ENCODE results near the gene IPO8. TPM values are rescaled to one million over a fixed set of nuclear protein-coding genes. Genes with fewer than 3 reads are reported as not detected.

IPO8 gene
- total RNA-seq, 1 donor from 2014 or later = 18.7 TPM

DNA sequence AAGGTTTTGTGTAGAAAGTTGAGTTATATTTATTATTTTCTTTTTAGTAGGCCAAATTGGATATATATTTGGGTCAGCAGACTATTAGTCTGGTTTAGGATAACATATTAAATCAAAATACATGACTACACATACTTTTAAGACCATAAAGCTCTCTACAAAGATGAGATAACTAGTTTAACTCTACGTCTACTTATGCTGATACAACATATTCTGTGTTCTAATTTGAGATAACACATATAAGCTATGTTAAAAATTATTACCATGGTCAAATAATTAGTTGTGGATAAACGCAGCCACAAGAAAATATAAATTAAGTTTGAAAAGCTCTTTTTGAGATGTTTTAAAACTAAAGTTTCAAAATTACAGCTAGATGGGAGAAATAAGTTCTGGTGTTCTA, 55.3 kb downstream of the IPO8 start:
- H3K36me3 ChIP-seq (ENCODE audit: control insufficient read depth, insufficient read depth, low read length) = no peaks in the 10 kb centered on the region
- no peak for FAIRE-seq

GRCh38 chr12:30635385-30635784, 60.3 kb downstream of the IPO8 start:
- no peak for DNase-seq (ENCODE audit: low read depth)
- Histone ChIP-seq H3K36me3 (ENCODE audit: control insufficient read depth, insufficient read depth, low read length) (no peaks in the 10 kb centered on the region), H3K27me3 (ENCODE audit: control insufficient read depth, insufficient read depth, low read length) (no peaks in the 10 kb centered on the region), H3K4me3 (ENCODE audit: low read depth, low read length) (no peak overlapping the region)
- FAIRE-seq = no peak
- no peak for TF ChIP-seq CTCF (IDR thresholded peaks at IDR 0.05; ENCODE audit: insufficient read depth, low read length, severe bottlenecking)

More for the DNA sequence above, 55.3 kb downstream of the IPO8 start:
- H3K4me3 ChIP-seq (ENCODE audit: low read depth, low read length) = no peak overlapping the region
- TF ChIP-seq CTCF (IDR thresholded peaks at IDR 0.05; ENCODE audit: insufficient read depth, low read length, severe bottlenecking) = no peak
- DNase-seq (ENCODE audit: low read depth) = no peak
- H3K27me3 ChIP-seq (ENCODE audit: control insufficient read depth, insufficient read depth, low read length) = no peaks in the 10 kb centered on the region

- Histone ChIP-seq H3K27me3 (ENCODE audit: control insufficient read depth, insufficient read depth, low read length) (no peaks in the 10 kb centered on the region), H3K36me3 (ENCODE audit: control insufficient read depth, insufficient read depth, low read length) (no peaks in the 10 kb centered on the region), H3K4me3 (ENCODE audit: low read depth, low read length) (no peak overlapping the region)
- no peak for TF ChIP-seq CTCF (IDR thresholded peaks at IDR 0.05; ENCODE audit: insufficient read depth, low read length, severe bottlenecking)
- no peak for DNase-seq (ENCODE audit: low read depth)
- no peak for FAIRE-seq
Measured at GRCh38 chr12:30631740-30632139, 63.9 kb downstream of the IPO8 start.

GRCh38 chr12:30630979-30631285, 64.7 kb downstream of the IPO8 start:
- H3K36me3 ChIP-seq (ENCODE audit: control insufficient read depth, insufficient read depth, low read length) = no peaks in the 10 kb centered on the region
- TF ChIP-seq CTCF (IDR thresholded peaks at IDR 0.05; ENCODE audit: insufficient read depth, low read length, severe bottlenecking) = no peak
- DNase-seq (ENCODE audit: low read depth) = no peak
- H3K4me3 ChIP-seq (ENCODE audit: low read depth, low read length) = no peak overlapping the region
- no peak for FAIRE-seq
- H3K27me3 ChIP-seq (ENCODE audit: control insufficient read depth, insufficient read depth, low read length) = no peaks in the 10 kb centered on the region

- no peak for DNase-seq (ENCODE audit: low read depth)
- Histone ChIP-seq H3K4me3 (ENCODE audit: low read depth, low read length) (no peak overlapping the region), H3K27me3 (ENCODE audit: control insufficient read depth, insufficient read depth, low read length) (no peaks in the 10 kb centered on the region), H3K36me3 (ENCODE audit: control insufficient read depth, insufficient read depth, low read length) (no peaks in the 10 kb centered on the region)
- TF ChIP-seq CTCF (IDR thresholded peaks at IDR 0.05; ENCODE audit: insufficient read depth, low read length, severe bottlenecking) = no peak
- no peak for FAIRE-seq
Measured at GRCh38 chr12:30630076-30630978, 65.3 kb downstream of the IPO8 start.

DNA sequence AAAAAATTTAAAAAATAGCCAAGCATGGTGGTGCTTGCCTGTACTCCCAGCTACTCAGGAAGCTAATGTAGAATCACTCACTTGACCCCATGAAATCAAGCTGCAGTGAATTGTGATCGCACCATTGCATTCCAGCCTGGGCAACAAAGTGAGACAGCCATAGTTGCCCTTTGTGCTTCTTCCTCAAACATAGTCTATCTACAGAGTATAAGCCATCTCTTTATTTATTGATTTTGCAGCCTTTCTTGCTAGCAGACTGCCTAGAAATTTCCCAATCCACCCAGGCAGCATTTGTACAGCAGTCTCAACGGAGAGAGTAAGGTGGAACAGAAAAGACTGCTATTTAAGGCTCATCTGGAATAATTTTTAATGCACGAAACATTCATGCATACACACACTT, 68.8 kb downstream of the IPO8 start:
- DNase-seq (ENCODE audit: low read depth) (no peak), FAIRE-seq (no peak)
- H3K36me3 ChIP-seq (ENCODE audit: control insufficient read depth, insufficient read depth, low read length) = no peaks in the 10 kb centered on the region
- no peak for TF ChIP-seq CTCF (IDR thresholded peaks at IDR 0.05; ENCODE audit: insufficient read depth, low read length, severe bottlenecking)
- no peak overlapping the region for H3K4me3 ChIP-seq (ENCODE audit: low read depth, low read length)
- no peaks in the 10 kb centered on the region for H3K27me3 ChIP-seq (ENCODE audit: control insufficient read depth, insufficient read depth, low read length)

Measured in bronchial epithelial cell (primary cell).